ENCODE results near the gene SLC25A1.

The SLC25A1 gene

DNA sequence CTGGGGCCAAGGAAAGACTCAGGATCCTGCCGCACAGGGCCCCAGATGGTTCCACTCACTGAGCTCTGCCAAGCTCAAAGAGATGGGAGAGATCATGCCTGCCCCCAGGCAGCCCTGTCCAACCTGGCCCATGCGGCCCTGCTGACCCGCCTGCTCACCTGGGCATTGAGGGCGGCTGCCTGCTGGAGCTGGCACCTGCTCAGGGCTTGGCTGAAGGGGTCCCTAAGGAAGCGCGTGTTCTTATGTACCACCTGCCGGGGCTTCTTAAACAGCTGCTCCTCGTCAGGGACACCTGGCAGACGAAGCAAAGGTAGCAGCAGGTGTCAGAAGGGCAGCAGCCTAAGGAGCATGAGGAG lies 39.6 kb downstream of the SLC25A1 start:
- no peak for DNase-seq (ENCODE audit: low spot score)
- in situ Hi-C loops (cut with MboI; ENCODE audit: low pct_unique_long_range_greater_than_20kb, low sequenced_read_pairs, unreplicated experiment), result no loop called here

DNA sequence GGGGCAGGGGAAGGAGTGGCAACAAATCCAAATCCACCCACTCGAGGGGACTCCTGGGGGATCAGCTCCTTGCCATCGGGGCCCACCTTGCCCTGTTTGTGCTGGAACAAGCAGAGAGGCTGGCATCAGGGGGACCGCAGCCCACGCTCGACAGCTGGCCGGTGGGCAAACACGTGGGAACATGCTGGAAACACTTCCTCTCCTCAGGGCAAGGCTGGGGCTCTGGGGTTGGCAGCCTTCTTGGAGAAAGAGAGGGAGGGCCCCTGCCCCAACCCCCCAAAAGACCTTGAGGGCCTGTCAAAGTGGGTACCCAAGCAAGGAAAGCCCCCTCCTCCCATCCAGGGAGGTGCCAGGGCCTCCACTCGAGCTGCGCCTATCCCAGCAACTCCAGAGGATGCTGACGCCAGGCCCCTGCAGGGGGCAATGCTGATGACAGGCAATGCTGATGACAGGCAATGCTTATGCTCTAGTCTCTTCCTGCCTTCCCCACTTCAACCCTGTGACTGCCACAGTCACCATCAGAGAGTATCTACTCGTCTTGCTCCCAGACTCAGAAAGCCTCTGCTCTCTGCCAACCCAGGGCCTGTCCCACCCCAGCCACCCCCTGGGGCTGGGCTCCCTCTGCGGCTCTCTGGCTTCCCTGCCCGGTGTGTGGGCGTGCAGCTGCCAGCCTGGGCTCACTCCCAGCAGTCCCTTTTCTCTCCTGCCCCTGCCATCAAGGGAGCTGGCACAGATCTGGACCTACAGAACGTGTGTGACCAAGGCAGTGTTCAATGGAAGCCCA lies 40.1 kb downstream of the SLC25A1 start:
- in situ Hi-C loops (cut with MboI; ENCODE audit: low pct_unique_long_range_greater_than_20kb, low sequenced_read_pairs, unreplicated experiment), result no loop called here
- no peak for TF ChIP-seq CTCF (IDR thresholded peaks at IDR 0.05; ENCODE audit: extremely low read depth, insufficient read depth, missing control alignments)
- no peak for DNase-seq (ENCODE audit: low spot score)

More for the DNA sequence above, 39.6 kb downstream of the SLC25A1 start:
- no peak for TF ChIP-seq CTCF (IDR thresholded peaks at IDR 0.05; ENCODE audit: extremely low read depth, insufficient read depth, missing control alignments)

GRCh38 chr22:19137384-19138216 lies 40.9 kb downstream of the SLC25A1 start:
- DNase-seq (ENCODE audit: low spot score), result no peak
- in situ Hi-C loops (cut with MboI; ENCODE audit: low pct_unique_long_range_greater_than_20kb, low sequenced_read_pairs, unreplicated experiment), result no loop called here
- TF ChIP-seq CTCF (IDR thresholded peaks at IDR 0.05; ENCODE audit: extremely low read depth, insufficient read depth, missing control alignments), result no peak

- TF ChIP-seq CTCF (IDR thresholded peaks at IDR 0.05; ENCODE audit: extremely low read depth, insufficient read depth, missing control alignments), result no peak
- in situ Hi-C loops (cut with MboI; ENCODE audit: low pct_unique_long_range_greater_than_20kb, low sequenced_read_pairs, unreplicated experiment), result no loop called here
- DNase-seq (ENCODE audit: low spot score), result no peak
These were observed 41.6 kb downstream of the SLC25A1 start for GRCh38 chr22:19136915-19137314.

DNA sequence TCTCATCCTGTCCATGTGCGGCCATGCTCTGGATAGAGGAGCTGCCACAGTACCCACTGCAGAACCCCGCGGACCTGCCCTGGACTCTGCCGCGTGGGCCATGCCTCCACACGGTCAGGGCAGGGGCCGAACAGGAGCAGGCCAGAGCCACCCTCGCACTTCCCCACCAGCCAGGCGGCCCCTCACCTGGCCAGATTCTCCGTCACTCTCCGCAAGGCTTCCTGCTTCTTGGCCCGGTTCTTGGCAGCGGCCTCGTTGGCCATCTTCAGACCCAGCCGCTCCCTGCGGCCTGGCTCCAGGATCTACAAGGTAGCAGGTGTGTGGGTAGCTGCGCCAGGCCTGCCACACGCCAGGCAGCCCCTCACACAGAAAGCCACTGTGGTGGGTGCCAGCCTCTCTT lies 43.7 kb downstream of the SLC25A1 start:
- no peak for TF ChIP-seq CTCF (IDR thresholded peaks at IDR 0.05; ENCODE audit: extremely low read depth, insufficient read depth, missing control alignments)
- DNase-seq (ENCODE audit: low spot score), result no peak
- in situ Hi-C loops (cut with MboI; ENCODE audit: low pct_unique_long_range_greater_than_20kb, low sequenced_read_pairs, unreplicated experiment), result no loop called here

- TF ChIP-seq CTCF (IDR thresholded peaks at IDR 0.05; ENCODE audit: extremely low read depth, insufficient read depth, missing control alignments), result no peak
- no peak for DNase-seq (ENCODE audit: low spot score)
- in situ Hi-C loops (cut with MboI; ENCODE audit: low pct_unique_long_range_greater_than_20kb, low sequenced_read_pairs, unreplicated experiment), result no loop called here
These were observed 44.2 kb downstream of the SLC25A1 start for GRCh38 chr22:19134176-19134831.

Measured in GM13977 (cell line).